Neural cell (in vitro differentiated cells): ENCODE results near the gene HOXB6. TPM values are rescaled to one million over a fixed set of nuclear protein-coding genes. Genes with fewer than 3 reads are reported as not detected.

Experiments
- H2AFZ ChIP-seq: fragments of 200-600, 300-800 bp; sonication (generic), shearing (Covaris generic); 2 replicates; pipeline ENCODE4 v1.6.0; 2014; ENCODE audit warnings: low read depth, mild to moderate bottlenecking, antibody characterized with exemption, low read length, moderate library complexity
- H3F3A ChIP-seq: fragments of 200-600 bp; shearing (Covaris generic); 2 replicates; pipeline ENCODE4 v1.6.1; 2016; ENCODE audit warnings: mild to moderate bottlenecking, moderate library complexity, mixed read lengths, antibody characterized with exemption, low read length; ENCODE audit not compliant: insufficient read depth, poor library complexity, severe bottlenecking
- H3K27ac ChIP-seq: fragments of 200-600, 300-800 bp; sonication (generic), shearing (Covaris generic); 2 replicates; pipeline ENCODE4 v1.5.1; 2014; ENCODE audit warnings: mild to moderate bottlenecking, low read length, moderate library complexity
- H3K27me3 ChIP-seq: fragments of 300-800, 200-600 bp; sonication (generic), shearing (Covaris generic); 2 replicates; pipeline ENCODE4 v1.6.0; 2014; ENCODE audit warnings: mild to moderate bottlenecking, low read depth, low read length, moderate library complexity; ENCODE audit not compliant: insufficient read depth
- H3K36me3 ChIP-seq: fragments of 300-800, 200-600 bp; sonication (generic), shearing (Covaris generic); 2 replicates; pipeline ENCODE4 v1.5.1; 2014; ENCODE audit warnings: mild to moderate bottlenecking, antibody characterized with exemption, low read length, moderate library complexity; ENCODE audit not compliant: insufficient read depth
- H3K4me2 ChIP-seq: fragments of 300-800, 200-600 bp; sonication (generic), shearing (Covaris generic); 2 replicates; pipeline ENCODE4 v1.6.0; 2014; ENCODE audit warnings: mild to moderate bottlenecking, low read length
- H3K4me3 ChIP-seq: fragments of 300-800, 200-600 bp; sonication (generic), shearing (Covaris generic); 2 replicates; pipeline ENCODE4 v1.5.1; 2014; ENCODE audit warnings: mild to moderate bottlenecking, low read length, moderate library complexity
- H3K79me2 ChIP-seq: fragments of 200-600 bp; shearing (Covaris generic); replicated peaks from 2 replicates; pipeline ENCODE4 v1.6.0; 2014; ENCODE audit warnings: mild to moderate bottlenecking, low read length, moderate library complexity; ENCODE audit not compliant: insufficient read depth
- H3K9ac ChIP-seq: fragments of 300-800, 200-600 bp; sonication (generic), shearing (Covaris generic); 2 replicates; pipeline ENCODE4 v1.6.1; 2016; ENCODE audit warnings: mild to moderate bottlenecking, low read length, mixed read lengths
- H3K9me2 ChIP-seq: fragments of 200-600 bp; shearing (Covaris generic); 2 replicates; pipeline ENCODE4 v1.6.1; 2016; ENCODE audit warnings: mild to moderate bottlenecking, low read length, mixed read lengths; ENCODE audit not compliant: insufficient read depth
- H3K9me3 ChIP-seq: fragments of 200-600, 300-800 bp; sonication (generic), shearing (Covaris generic); 2 replicates; pipeline ENCODE4 v1.6.1; 2016; ENCODE audit warnings: mild to moderate bottlenecking, mixed run types, low read length, moderate library complexity, mixed read lengths
- H4K20me1 ChIP-seq: fragments of 200-600 bp; shearing (Covaris generic); 2 replicates; pipeline ENCODE4 v1.6.1; 2016; ENCODE audit warnings: mild to moderate bottlenecking, mixed run types; ENCODE audit not compliant: insufficient read depth
- EP300 ChIP-seq: fragments of 450-650 bp; conservative IDR thresholded peaks from 2 replicates; pipeline ENCODE4 v1.6.1; 2014; ENCODE audit warnings: antibody characterized with exemption, mild to moderate bottlenecking, moderate library complexity; ENCODE audit not compliant: poor library complexity, severe bottlenecking
- EZH2 ChIP-seq: fragments of 200-600, 300-800 bp; shearing (Covaris generic), sonication (generic); IDR thresholded peaks from 2 replicates; pipeline ENCODE4 v1.6.1; 2014; ENCODE audit warnings: antibody characterized with exemption, low read length, borderline replicate concordance, mild to moderate bottlenecking; ENCODE audit not compliant: insufficient read depth, poor library complexity, severe bottlenecking
- MXI1 ChIP-seq: fragments of 450-650 bp; conservative IDR thresholded peaks from 2 replicates; pipeline ENCODE4 v1.6.1; 2014; ENCODE audit warnings: antibody characterized with exemption, mild to moderate bottlenecking; ENCODE audit not compliant: poor library complexity, severe bottlenecking
- POLR2AphosphoS5 ChIP-seq: IDR thresholded peaks from 2 replicates; pipeline ENCODE4 v1.6.1; 2012
- RAD21 ChIP-seq: fragments of 450-650 bp; conservative IDR thresholded peaks from 2 replicates; pipeline ENCODE4 v1.6.1; 2014; ENCODE audit warnings: antibody characterized with exemption, mild to moderate bottlenecking, moderate library complexity
- SMC3 ChIP-seq: fragments of 450-650 bp; conservative IDR thresholded peaks from 2 replicates; pipeline ENCODE4 v1.6.1; 2014; ENCODE audit warnings: antibody characterized with exemption, mild to moderate bottlenecking, moderate library complexity; ENCODE audit not compliant: poor library complexity
- TAF1 ChIP-seq: IDR thresholded peaks from 2 replicates; pipeline ENCODE4 v1.6.1; 2012; ENCODE audit warnings: low read depth
- polyA plus RNA-seq: library from polyadenylated mRNA; depleted of rRNA; stranded (reverse); fragments of >200 nt; gene quantifications from 2 replicates; pipeline ENCODE4 v1.2.3, GENCODE V29; 2014
- TF ChIP-seq, protein P1 (sequence below): fragments of 450-650 bp; IDR thresholded peaks from 2 replicates; pipeline ENCODE4 v1.5.1; 2014; ENCODE audit warnings: antibody characterized with exemption, mild to moderate bottlenecking, moderate library complexity; ENCODE audit not compliant: poor library complexity, severe bottlenecking
- TF ChIP-seq, protein P2 (sequence below): IDR thresholded peaks from 2 replicates; pipeline ENCODE4 v1.6.1; 2012; ENCODE audit warnings: borderline replicate concordance

Gene HOXB6
- polyA plus RNA-seq, 1 donor from 2014 or later: not detected

DNA sequence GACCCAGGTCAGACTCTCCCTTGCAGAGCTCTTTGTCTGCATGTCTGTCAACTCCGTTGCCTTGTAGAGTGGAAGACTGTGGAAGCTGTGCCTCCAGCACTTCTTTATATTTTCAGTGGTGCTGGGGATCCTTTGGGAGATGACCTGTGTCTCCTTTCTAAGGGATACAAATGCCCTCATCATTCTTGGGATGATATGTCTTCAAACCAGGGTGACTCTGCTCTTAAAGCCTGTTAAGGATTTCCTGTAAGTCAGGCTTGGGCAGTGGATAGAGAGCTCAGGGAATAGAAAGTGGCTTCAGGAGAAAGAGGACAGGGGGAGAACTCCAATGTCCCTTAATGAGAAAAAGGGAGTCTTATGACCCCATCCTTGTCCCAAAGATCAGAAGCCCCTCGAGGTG lies 16.3 kb downstream of the HOXB6 start:
- H3K9me3 ChIP-seq: peaks cover 8% of the 10 kb centered on the region
- no peaks in the 10 kb centered on the region for H3K79me2 ChIP-seq

DNA sequence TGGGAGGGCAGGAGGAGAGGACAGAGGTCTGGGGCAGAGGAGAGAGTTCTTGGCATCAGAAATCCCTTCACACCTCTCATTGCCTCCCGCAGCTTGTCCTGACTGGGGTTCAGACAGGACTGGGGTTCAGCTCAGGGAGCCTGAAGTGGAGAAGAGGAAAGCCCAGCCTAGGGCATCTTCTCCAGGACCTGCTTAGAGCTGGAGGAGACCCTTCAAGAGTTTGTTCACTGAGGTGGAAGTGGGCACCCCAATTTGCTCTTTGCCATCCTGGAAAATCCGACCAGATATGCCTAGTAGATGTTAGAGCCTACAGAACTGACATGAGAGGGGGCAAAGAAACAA lies 16.7 kb downstream of the HOXB6 start:
- peaks cover 100% of the 10 kb centered on the region for H3K27me3 ChIP-seq
- H3K4me3 ChIP-seq: no peak overlapping the region
- no peak overlapping the region for H3K27ac ChIP-seq
- no peaks in the 10 kb centered on the region for H3K9me2 ChIP-seq
- peaks cover 8% of the 10 kb centered on the region for H3K9me3 ChIP-seq
- no peak overlapping the region for H3K9ac ChIP-seq
- H3K36me3 ChIP-seq: no peaks in the 10 kb centered on the region
- no peak overlapping the region for H2AFZ ChIP-seq
- no peaks in the 10 kb centered on the region for H3K79me2 ChIP-seq
- no peaks in the 10 kb centered on the region for H3F3A ChIP-seq
- no peak for TF ChIP-seq RAD21
- TF ChIP-seq TAF1: no peak
- no peak for TF ChIP-seq POLR2AphosphoS5
- TF ChIP-seq, protein P1, sequence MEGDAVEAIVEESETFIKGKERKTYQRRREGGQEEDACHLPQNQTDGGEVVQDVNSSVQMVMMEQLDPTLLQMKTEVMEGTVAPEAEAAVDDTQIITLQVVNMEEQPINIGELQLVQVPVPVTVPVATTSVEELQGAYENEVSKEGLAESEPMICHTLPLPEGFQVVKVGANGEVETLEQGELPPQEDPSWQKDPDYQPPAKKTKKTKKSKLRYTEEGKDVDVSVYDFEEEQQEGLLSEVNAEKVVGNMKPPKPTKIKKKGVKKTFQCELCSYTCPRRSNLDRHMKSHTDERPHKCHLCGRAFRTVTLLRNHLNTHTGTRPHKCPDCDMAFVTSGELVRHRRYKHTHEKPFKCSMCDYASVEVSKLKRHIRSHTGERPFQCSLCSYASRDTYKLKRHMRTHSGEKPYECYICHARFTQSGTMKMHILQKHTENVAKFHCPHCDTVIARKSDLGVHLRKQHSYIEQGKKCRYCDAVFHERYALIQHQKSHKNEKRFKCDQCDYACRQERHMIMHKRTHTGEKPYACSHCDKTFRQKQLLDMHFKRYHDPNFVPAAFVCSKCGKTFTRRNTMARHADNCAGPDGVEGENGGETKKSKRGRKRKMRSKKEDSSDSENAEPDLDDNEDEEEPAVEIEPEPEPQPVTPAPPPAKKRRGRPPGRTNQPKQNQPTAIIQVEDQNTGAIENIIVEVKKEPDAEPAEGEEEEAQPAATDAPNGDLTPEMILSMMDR: no peak
- TF ChIP-seq, protein P2, sequence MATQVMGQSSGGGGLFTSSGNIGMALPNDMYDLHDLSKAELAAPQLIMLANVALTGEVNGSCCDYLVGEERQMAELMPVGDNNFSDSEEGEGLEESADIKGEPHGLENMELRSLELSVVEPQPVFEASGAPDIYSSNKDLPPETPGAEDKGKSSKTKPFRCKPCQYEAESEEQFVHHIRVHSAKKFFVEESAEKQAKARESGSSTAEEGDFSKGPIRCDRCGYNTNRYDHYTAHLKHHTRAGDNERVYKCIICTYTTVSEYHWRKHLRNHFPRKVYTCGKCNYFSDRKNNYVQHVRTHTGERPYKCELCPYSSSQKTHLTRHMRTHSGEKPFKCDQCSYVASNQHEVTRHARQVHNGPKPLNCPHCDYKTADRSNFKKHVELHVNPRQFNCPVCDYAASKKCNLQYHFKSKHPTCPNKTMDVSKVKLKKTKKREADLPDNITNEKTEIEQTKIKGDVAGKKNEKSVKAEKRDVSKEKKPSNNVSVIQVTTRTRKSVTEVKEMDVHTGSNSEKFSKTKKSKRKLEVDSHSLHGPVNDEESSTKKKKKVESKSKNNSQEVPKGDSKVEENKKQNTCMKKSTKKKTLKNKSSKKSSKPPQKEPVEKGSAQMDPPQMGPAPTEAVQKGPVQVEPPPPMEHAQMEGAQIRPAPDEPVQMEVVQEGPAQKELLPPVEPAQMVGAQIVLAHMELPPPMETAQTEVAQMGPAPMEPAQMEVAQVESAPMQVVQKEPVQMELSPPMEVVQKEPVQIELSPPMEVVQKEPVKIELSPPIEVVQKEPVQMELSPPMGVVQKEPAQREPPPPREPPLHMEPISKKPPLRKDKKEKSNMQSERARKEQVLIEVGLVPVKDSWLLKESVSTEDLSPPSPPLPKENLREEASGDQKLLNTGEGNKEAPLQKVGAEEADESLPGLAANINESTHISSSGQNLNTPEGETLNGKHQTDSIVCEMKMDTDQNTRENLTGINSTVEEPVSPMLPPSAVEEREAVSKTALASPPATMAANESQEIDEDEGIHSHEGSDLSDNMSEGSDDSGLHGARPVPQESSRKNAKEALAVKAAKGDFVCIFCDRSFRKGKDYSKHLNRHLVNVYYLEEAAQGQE: no peak
- no peak for TF ChIP-seq SMC3
- no peak for TF ChIP-seq MXI1
- TF ChIP-seq EZH2: no peak
- no peak for TF ChIP-seq EP300
- no peak overlapping the region for H3K4me2 ChIP-seq
- no peaks in the 10 kb centered on the region for H4K20me1 ChIP-seq

More for the DNA sequence above, 16.3 kb downstream of the HOXB6 start:
- peaks cover 100% of the 10 kb centered on the region for H3K27me3 ChIP-seq
- H3K27ac ChIP-seq: no peak overlapping the region
- H3K9me2 ChIP-seq: no peaks in the 10 kb centered on the region
- H3K36me3 ChIP-seq: no peaks in the 10 kb centered on the region
- TF ChIP-seq RAD21 (no peak), SMC3 (no peak), POLR2AphosphoS5 (no peak), MXI1 (no peak), EZH2 (no peak), TAF1 (no peak), EP300 (no peak)
- TF ChIP-seq, protein P1: no peak
- TF ChIP-seq, protein P2: no peak
- H2AFZ ChIP-seq: no peak overlapping the region
- H3F3A ChIP-seq: no peaks in the 10 kb centered on the region
- H3K4me2 ChIP-seq: no peak overlapping the region
- no peaks in the 10 kb centered on the region for H4K20me1 ChIP-seq
- no peak overlapping the region for H3K9ac ChIP-seq
- no peak overlapping the region for H3K4me3 ChIP-seq
